Natural killer cell (primary cell): ENCODE results near the gene DGAT2. TPM values are rescaled to one million over a fixed set of nuclear protein-coding genes. Genes with fewer than 3 reads are reported as not detected.

Experiments used
- ATAC-seq, 3 donors: fragments of 150-1000 bp in 2 of 3; fragments of 200-7000 bp in 1 of 3; cut with Tn5 transposase; 1 replicate in 1 of 3; 2 replicates in 2 of 3; pipeline ENCODE4 v1.10.0; 2021; ENCODE audit warnings: mild to moderate bottlenecking in 2 of 3, moderate library complexity in 2 of 3
- DNase-seq, 2 donors: peaks; one replicate each; pipeline versions ENCODE4 v3.0.0 to v3.0.0-alpha.2; 2013 to 2021; ENCODE audit warnings: mixed read lengths in 1 of 2
- H3K27ac ChIP-seq: one replicate; pipeline ENCODE4 v1.5.1; 2013; ENCODE audit warnings: mild to moderate bottlenecking, low read length
- H3K27me3 ChIP-seq: one replicate; pipeline ENCODE4 v1.6.1; 2013; ENCODE audit warnings: low read length; ENCODE audit not compliant: control insufficient read depth, insufficient read depth
- H3K36me3 ChIP-seq: one replicate; pipeline ENCODE4 v1.6.1; 2013; ENCODE audit warnings: low read length; ENCODE audit not compliant: control insufficient read depth, insufficient read depth
- H3K4me1 ChIP-seq: one replicate; pipeline ENCODE4 v1.6.1; 2013; ENCODE audit warnings: low read length; ENCODE audit not compliant: control insufficient read depth, insufficient read depth
- H3K4me3 ChIP-seq: one replicate; pipeline ENCODE4 v1.5.1; 2013; ENCODE audit warnings: low read length
- H3K9me3 ChIP-seq: one replicate; pipeline ENCODE4 v1.6.1; 2013; ENCODE audit warnings: low read length; ENCODE audit not compliant: control insufficient read depth, insufficient read depth
- H3K27ac Mint-ChIP-seq, 2 donors: one replicate each; pipeline ENCODE4 v1.8.0; 2022; ENCODE audit warnings: mild to moderate bottlenecking in 2 of 2, mixed read lengths in 2 of 2, moderate library complexity in 1 of 2
- H3K27me3 Mint-ChIP-seq, 2 donors: one replicate each; pipeline ENCODE4 v1.8.0; 2022; ENCODE audit warnings: low read depth in 2 of 2, mixed read lengths in 2 of 2
- H3K36me3 Mint-ChIP-seq: one replicate; pipeline ENCODE4 v1.8.0; 2022; ENCODE audit warnings: mixed read lengths
- H3K4me1 Mint-ChIP-seq, 2 donors: one replicate each; pipeline ENCODE4 v1.8.0; 2022; ENCODE audit warnings: mixed read lengths in 2 of 2
- H3K4me3 Mint-ChIP-seq: one replicate; pipeline ENCODE4 v1.8.0; 2022; ENCODE audit warnings: mild to moderate bottlenecking, moderate library complexity, mixed read lengths
- H3K9me3 Mint-ChIP-seq, 2 donors: one replicate each; pipeline ENCODE4 v1.8.0; 2022; ENCODE audit warnings: mixed read lengths in 2 of 2
- CTCF ChIP-seq: fragments of 200-600 bp; IDR thresholded peaks from one replicate; pipeline ENCODE4 v1.8.0; 2022; ENCODE audit warnings: antibody characterized with exemption
- WGBS: methylation state at CpG from one replicate; pipeline ENCODE4 v1.1.7; 2013; ENCODE audit warnings: missing lambda C conversion rate; ENCODE audit not compliant: insufficient coverage; 5-methylcytosine and 5-hydroxymethylcytosine counted together
- intact Hi-C: fragments of 100-400 bp; cut with micrococcal nuclease; formaldehyde crosslinking; loops from one replicate; pipeline ENCODE4 v1.14.2; 2022
- total RNA-seq, 4 donors: library from RNA; stranded (reverse); fragments of 120-200 nt in 1 of 4; gene quantifications; one replicate each; pipeline versions ENCODE4 v1.2.3 to v1.2.4, GENCODE V29; 2013 to 2022

DGAT2 gene
- total RNA-seq, 3 donors from 2014 or later (not counting 1 experiment from before 2014, with no cell fraction given) = 0.24 to 2.8 (median 0.75) TPM

GRCh38 chr11:75765116-75765515, 3.5 kb upstream of the DGAT2 start:
- Mint-ChIP-seq H3K36me3 (no peaks in the 10 kb centered on the region), H3K27ac (no peak overlapping the region), H3K9me3 (no peaks in the 10 kb centered on the region), H3K27me3 (peaks cover 24% of the 10 kb centered on the region in 2 donors), H3K4me3 (no peak overlapping the region), H3K4me1 (peaks cover 13 to 14% of the 10 kb centered on the region in 2 donors)
- DNase-seq (no peak), ATAC-seq (no peak)
- Histone ChIP-seq H3K4me1 (peaks cover 14% of the 10 kb centered on the region), H3K27me3 (peaks cover 12% of the 10 kb centered on the region), H3K36me3 (no peaks in the 10 kb centered on the region), H3K9me3 (no peaks in the 10 kb centered on the region), H3K27ac (no peak overlapping the region), H3K4me3 (no peak overlapping the region)
- intact Hi-C loops = no loop called here
- WGBS = 93% methylated on average over 3 of the region's 3 CpGs
- TF ChIP-seq CTCF = no peak

GRCh38 chr11:75766443-75767227, 1.9 kb upstream of the DGAT2 start:
- TF ChIP-seq CTCF = no peak
- ATAC-seq (no peak), DNase-seq (no peak)
- peaks cover 31 to 39% of the 10 kb centered on the region in 2 donors for H3K27me3 Mint-ChIP-seq
- WGBS = 78% methylated on average over 4 of the region's 4 CpGs
- Histone ChIP-seq H3K4me1 (peaks cover 14% of the 10 kb centered on the region), H3K4me3 (no peak overlapping the region), H3K27ac (no peak overlapping the region), H3K36me3 (no peaks in the 10 kb centered on the region), H3K27me3 (peaks cover 12% of the 10 kb centered on the region), H3K9me3 (no peaks in the 10 kb centered on the region)
- peak overlapping the region in 1 of 2 donors; percentile 91 for H3K27ac Mint-ChIP-seq
- H3K4me3 Mint-ChIP-seq = no peak overlapping the region
- H3K36me3 Mint-ChIP-seq = no peaks in the 10 kb centered on the region
- intact Hi-C loops = no loop called here
- H3K4me1 Mint-ChIP-seq = peaks cover 14 to 16% of the 10 kb centered on the region in 2 donors
- H3K9me3 Mint-ChIP-seq = no peaks in the 10 kb centered on the region

- H3K4me3 ChIP-seq = no peak overlapping the region
- no peaks in the 10 kb centered on the region for H3K9me3 Mint-ChIP-seq
- DNase-seq = no peak
- H3K27ac Mint-ChIP-seq = peak overlapping the region in 1 of 2 donors; percentile 91
- H3K27ac ChIP-seq = no peak overlapping the region
- H3K27me3 ChIP-seq = peaks cover 12% of the 10 kb centered on the region
- peak overlapping the region; percentile 33 for H3K4me3 Mint-ChIP-seq
- ATAC-seq = no peak
- 96% methylated on average over 6 of the region's 6 CpGs for WGBS
- H3K36me3 Mint-ChIP-seq = no peaks in the 10 kb centered on the region
- intact Hi-C loops = no loop called here
- no peaks in the 10 kb centered on the region for H3K36me3 ChIP-seq
- H3K9me3 ChIP-seq = no peaks in the 10 kb centered on the region
- no peak for TF ChIP-seq CTCF
- H3K4me1 ChIP-seq = peaks cover 16% of the 10 kb centered on the region
- H3K4me1 Mint-ChIP-seq = peaks cover 14 to 16% of the 10 kb centered on the region in 2 donors
- H3K27me3 Mint-ChIP-seq = peaks cover 32 to 39% of the 10 kb centered on the region in 2 donors
Measured at GRCh38 chr11:75767228-75767572, 1.4 kb upstream of the DGAT2 start.

GRCh38 chr11:75767793-75768111, 826 bp upstream of the DGAT2 start:
- no peak for TF ChIP-seq CTCF
- intact Hi-C loops = no loop called here
- Histone ChIP-seq H3K9me3 (no peaks in the 10 kb centered on the region), H3K4me1 (peaks cover 21% of the 10 kb centered on the region), H3K4me3 (peak overlapping the region; percentile 32), H3K27me3 (peaks cover 12% of the 10 kb centered on the region), H3K27ac (no peak overlapping the region), H3K36me3 (no peaks in the 10 kb centered on the region)
- DNase-seq (no peak), ATAC-seq (no peak)
- peak overlapping the region in 1 of 2 donors; percentile 91 for H3K27ac Mint-ChIP-seq
- peaks cover 14 to 16% of the 10 kb centered on the region in 2 donors for H3K4me1 Mint-ChIP-seq
- WGBS = 56% methylated on average over 1 of the region's 1 CpG
- peaks cover 36 to 39% of the 10 kb centered on the region in 2 donors for H3K27me3 Mint-ChIP-seq
- no peaks in the 10 kb centered on the region for H3K9me3 Mint-ChIP-seq
- H3K4me3 Mint-ChIP-seq = peak overlapping the region; percentile 73
- no peaks in the 10 kb centered on the region for H3K36me3 Mint-ChIP-seq
